ENCODE measurements around the gene FGD5. TPM values are rescaled to one million over a fixed set of nuclear protein-coding genes. Genes with fewer than 3 reads are reported as not detected.
A peak's percentile ranks its signal among the peaks of the same experiment; 100 is the strongest.

FGD5 gene
- total and polyA plus RNA-seq, 8 donors: 1.2 to 34.1 (median 9.0) TPM

DNA sequence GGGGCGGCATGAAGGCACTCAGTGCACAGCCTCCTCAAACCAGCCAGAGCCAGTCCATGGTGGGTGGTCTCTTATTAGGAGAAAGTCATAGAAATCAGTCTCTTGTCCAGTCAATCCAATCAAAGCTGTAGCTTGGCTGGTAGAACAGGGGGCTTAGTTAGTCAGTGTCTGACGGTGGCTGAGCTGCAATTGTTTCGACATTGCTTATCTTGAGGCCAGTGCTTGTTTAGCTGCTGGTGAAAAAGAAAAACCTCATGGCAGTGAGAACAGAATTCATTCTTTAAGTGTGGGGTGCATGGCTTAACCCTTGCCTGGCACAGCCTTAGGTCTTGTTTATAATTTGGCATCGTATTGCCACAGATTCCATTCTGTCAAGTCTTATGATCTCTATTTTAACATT is 53.9 kb downstream of the FGD5 start:
- no peak for DNase-seq
- no peaks in the 10 kb centered on the region for H3K27me3 ChIP-seq
- H3K4me1 ChIP-seq: peaks cover 12 to 40% (median 24%) of the 10 kb centered on the region in 4 donors
- no peaks in the 10 kb centered on the region for H3K36me3 ChIP-seq
- intact Hi-C loops (cut with DNase I; ENCODE audit: low total_unique reads): no loop called here
- H3K27ac ChIP-seq: peak overlapping the region in 1 of 5 donors; percentile 40
- H3K9me3 ChIP-seq: no peaks in the 10 kb centered on the region
- TF ChIP-seq POLR2A (IDR thresholded peaks at IDR 0.05): no peak
- 36 to 61% (median 45%) methylated on average over 4 of the region's 4 CpGs for WGBS, 5 donors
- no peak overlapping the region for H3K4me3 ChIP-seq

- H3K27ac ChIP-seq: peak overlapping the region in 2 of 5 donors; percentile 12 to 78
- H3K4me3 ChIP-seq: no peak overlapping the region
- DNase-seq: no peak
- no peaks in the 10 kb centered on the region for H3K36me3 ChIP-seq
- intact Hi-C loops (cut with DNase I; ENCODE audit: low total_unique reads): no loop called here
- H3K27me3 ChIP-seq: no peaks in the 10 kb centered on the region
- H3K9me3 ChIP-seq: no peaks in the 10 kb centered on the region
- WGBS, 5 donors: 55 to 95% (median 75%) methylated on average over 3 to 4 of the region's 4 CpGs
- peaks cover 13 to 54% (median 28%) of the 10 kb centered on the region in 4 donors for H3K4me1 ChIP-seq
- no peak for TF ChIP-seq POLR2AphosphoS5 (IDR thresholded peaks at IDR 0.05)
Observed at GRCh38 chr3:14874784-14875183, 56.0 kb downstream of the FGD5 start.

- intact Hi-C loops (cut with DNase I; ENCODE audit: low total_unique reads): no loop called here
- H3K27ac ChIP-seq: peak overlapping the region in 3 of 5 donors; percentile 65 to 78 (median 71)
Observed at GRCh38 chr3:14875411-14876175, 56.8 kb downstream of the FGD5 start.

DNA sequence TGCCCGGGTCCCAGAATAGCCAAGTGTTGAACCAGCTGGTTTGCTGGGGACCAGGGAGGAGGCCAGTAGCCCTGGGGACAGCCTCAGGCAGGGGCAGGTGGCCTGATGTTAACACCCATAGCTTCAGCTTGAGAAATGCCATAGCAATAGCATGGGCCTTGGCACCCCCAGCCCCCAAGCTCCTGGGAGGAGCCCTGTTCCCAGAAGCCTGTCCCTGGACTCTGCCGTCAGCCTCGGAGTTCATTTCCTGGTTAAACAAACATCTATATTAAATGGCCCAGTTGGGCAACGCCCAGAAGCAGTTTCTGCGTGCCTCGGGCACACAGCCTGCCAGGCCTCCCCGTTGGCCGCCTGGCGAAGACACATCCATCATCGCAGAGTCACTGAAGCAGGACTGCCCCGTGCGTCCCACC is 58.2 kb downstream of the FGD5 start:
- WGBS, 5 donors: 4 to 48% (median 24%) methylated on average over 2 to 12 of the region's 12 CpGs
- H3K27ac ChIP-seq: peak overlapping the region; percentile 27 to 78 (median 65)
- no peaks in the 10 kb centered on the region for H3K27me3 ChIP-seq
- peak; percentile 81 to 90 for DNase-seq
- no peaks in the 10 kb centered on the region for H3K9me3 ChIP-seq
- H3K36me3 ChIP-seq: no peaks in the 10 kb centered on the region
- intact Hi-C loops (cut with DNase I; ENCODE audit: low total_unique reads): no loop called here
- peaks cover 13 to 38% (median 22%) of the 10 kb centered on the region in 4 donors for H3K4me1 ChIP-seq
- no peak overlapping the region for H3K4me3 ChIP-seq
- TF ChIP-seq POLR2A (IDR thresholded peaks at IDR 0.05): no peak
- TF ChIP-seq POLR2AphosphoS5 (IDR thresholded peaks at IDR 0.05): peak; percentile 49 to 77 (median 55)
- TF ChIP-seq EP300 (IDR thresholded peaks at IDR 0.05): peak; percentile 11
- TF ChIP-seq CTCF (IDR thresholded peaks at IDR 0.05): no peak

More at GRCh38 chr3:14875411-14876175, 56.8 kb downstream of the FGD5 start:
- no peak for DNase-seq
- Histone ChIP-seq H3K36me3 (no peaks in the 10 kb centered on the region), H3K9me3 (no peaks in the 10 kb centered on the region), H3K4me3 (no peak overlapping the region), H3K4me1 (peaks cover 13 to 51% (median 28%) of the 10 kb centered on the region in 4 donors), H3K27me3 (no peaks in the 10 kb centered on the region)
- WGBS, 5 donors: 92 to 95% (median 94%) methylated on average over 8 of the region's 8 CpGs
- no peak for TF ChIP-seq POLR2A (IDR thresholded peaks at IDR 0.05)

DNA sequence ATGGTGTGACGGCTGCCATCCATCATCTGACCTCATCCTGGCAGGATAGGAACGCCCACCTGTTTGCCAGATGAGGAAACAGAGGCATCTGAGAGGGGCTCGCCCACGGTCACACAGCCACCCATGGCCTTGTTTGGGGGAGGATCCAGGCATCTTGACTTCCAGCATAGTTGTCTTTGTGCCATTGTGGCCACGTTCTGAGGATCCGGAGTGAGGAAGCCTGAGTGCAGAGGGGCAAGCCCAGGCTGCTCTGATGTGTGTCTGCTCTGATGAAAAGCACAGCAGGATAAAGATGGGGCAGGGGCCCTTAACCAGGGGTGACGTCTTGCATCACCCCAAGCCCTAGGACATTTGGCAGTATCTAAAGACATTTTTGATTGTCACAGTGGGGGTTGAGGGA is 58.7 kb downstream of the FGD5 start:
- H3K4me3 ChIP-seq: no peak overlapping the region
- 55 to 70% (median 65%) methylated on average over 7 of the region's 7 CpGs for WGBS, 5 donors
- peaks cover 13 to 33% (median 21%) of the 10 kb centered on the region in 4 donors for H3K4me1 ChIP-seq
- no peak for DNase-seq
- peak overlapping the region; percentile 27 to 78 (median 65) for H3K27ac ChIP-seq
- no peaks in the 10 kb centered on the region for H3K9me3 ChIP-seq
- H3K27me3 ChIP-seq: no peaks in the 10 kb centered on the region
- intact Hi-C loops (cut with DNase I; ENCODE audit: low total_unique reads): no loop called here
- no peak for TF ChIP-seq POLR2A (IDR thresholded peaks at IDR 0.05)
- no peak for TF ChIP-seq EP300 (IDR thresholded peaks at IDR 0.05)
- no peak for TF ChIP-seq CTCF (IDR thresholded peaks at IDR 0.05)
- TF ChIP-seq POLR2AphosphoS5 (IDR thresholded peaks at IDR 0.05): no peak
- no peaks in the 10 kb centered on the region for H3K36me3 ChIP-seq

Measured in stomach (tissue), 9 donors.